HG02938 (cell line): ENCODE measurements around the gene INPP5D.
"Not testable (repeated sequence)": the region's sequence is repeated elsewhere in the genome, so short reads cannot be mapped to it uniquely, and the experiment has no call there.

ENCODE experiments used
- ATAC-seq: cut with Tn5 transposase; IDR thresholded peaks from one replicate; pipeline ENCODE4 v1.9.1; 2021; ENCODE audit warnings: mild to moderate bottlenecking, moderate library complexity; ENCODE audit not compliant: unreplicated experiment

The INPP5D gene

GRCh38 chr2:233059797-233060500 lies at the start of gene INPP5D:
TSS of gene INPP5D (plus strand) at chr2:233060342. CDS start at chr2:233060479, 137 bp downstream.
- peak; percentile 57 for ATAC-seq

GRCh38 chr2:233010569-233011267 lies 49.4 kb upstream of the INPP5D start:
- no peak for ATAC-seq

- no peak for ATAC-seq
Measured at GRCh38 chr2:233011268-233011650, 48.9 kb upstream of the INPP5D start.

GRCh38 chr2:233011702-233012131 lies 48.4 kb upstream of the INPP5D start:
- ATAC-seq = no peak

- ATAC-seq = no peak
Measured at GRCh38 chr2:233012301-233012971, 47.7 kb upstream of the INPP5D start.

- ATAC-seq = no peak
Measured at GRCh38 chr2:233013027-233013461, 47.1 kb upstream of the INPP5D start, which contains the start of gene NGEF. TSS of gene NGEF (minus strand) at chr2:233013256. CDS start at chr2:232974890, 38,366 bp downstream.

- no peak for ATAC-seq
Measured at GRCh38 chr2:233013650-233014049, 46.5 kb upstream of the INPP5D start.

GRCh38 chr2:233015019-233015645 lies 45.0 kb upstream of the INPP5D start:
- no peak for ATAC-seq

GRCh38 chr2:233017947-233018346 lies 42.2 kb upstream of the INPP5D start:
- ATAC-seq = no peak

- ATAC-seq = not testable (repeated sequence)
Measured at GRCh38 chr2:233019610-233020009, 40.5 kb upstream of the INPP5D start.

GRCh38 chr2:233020454-233020853 lies 39.7 kb upstream of the INPP5D start:
- ATAC-seq = no peak

- ATAC-seq = no peak
Measured at GRCh38 chr2:233021771-233022170, 38.4 kb upstream of the INPP5D start.

- ATAC-seq = no peak
Measured at GRCh38 chr2:233022561-233022960, 37.6 kb upstream of the INPP5D start.

GRCh38 chr2:233023007-233023760 lies 37.0 kb upstream of the INPP5D start:
- ATAC-seq = no peak

GRCh38 chr2:233023761-233024410 lies 36.3 kb upstream of the INPP5D start:
- ATAC-seq = no peak

- ATAC-seq = no peak
Measured at GRCh38 chr2:233025706-233026105, 34.4 kb upstream of the INPP5D start.

- no peak for ATAC-seq
Measured at GRCh38 chr2:233026198-233026813, 33.8 kb upstream of the INPP5D start.

- no peak for ATAC-seq
Measured at GRCh38 chr2:233029321-233029720, 30.8 kb upstream of the INPP5D start.
